Kidney epithelial cell (primary cell): ENCODE results near the gene PRICKLE4. TPM values are rescaled to one million over a fixed set of nuclear protein-coding genes. Genes with fewer than 3 reads are reported as not detected.

Source experiments
- DNase-seq: peaks from one replicate; pipeline ENCODE4 v3.0.0-alpha.2; 2010; ENCODE audit warnings: low read depth
- H3K27me3 ChIP-seq: 2 replicates; pipeline ENCODE4 v1.6.0; 2011; ENCODE audit warnings: low read length; ENCODE audit not compliant: control insufficient read depth, insufficient read depth
- H3K36me3 ChIP-seq: 2 replicates; pipeline ENCODE4 v1.5.1; 2011; ENCODE audit warnings: low read length; ENCODE audit not compliant: control insufficient read depth, insufficient read depth
- H3K4me3 ChIP-seq: 2 replicates; pipeline ENCODE4 v1.5.1; 2011; ENCODE audit warnings: low read depth, mild to moderate bottlenecking, control low read depth, low read length
- CTCF ChIP-seq: IDR thresholded peaks from 2 replicates; pipeline ENCODE4 v1.5.1; 2011; ENCODE audit warnings: mild to moderate bottlenecking, moderate library complexity, low read length, control low read depth, inconsistent platforms; ENCODE audit not compliant: insufficient read depth, poor library complexity, severe bottlenecking
- total RNA-seq: library from RNA; depleted of rRNA; stranded (reverse); fragments of >200 nt; gene quantifications from 2 replicates; pipeline ENCODE4 v1.2.3, GENCODE V29; 2015

PRICKLE4 gene
- total RNA-seq, 1 donor from 2014 or later: not detected

GRCh38 chr6:41815587-41815986 lies 35.0 kb downstream of the PRICKLE4 start:
- DNase-seq: no peak
- Histone ChIP-seq H3K4me3 (no peak overlapping the region), H3K36me3 (no peaks in the 10 kb centered on the region), H3K27me3 (no peaks in the 10 kb centered on the region)
- no peak for TF ChIP-seq CTCF

- Histone ChIP-seq H3K27me3 (no peaks in the 10 kb centered on the region), H3K36me3 (no peaks in the 10 kb centered on the region), H3K4me3 (no peak overlapping the region)
- DNase-seq: no peak
- TF ChIP-seq CTCF: no peak
Measured at GRCh38 chr6:41818271-41819054, 37.9 kb downstream of the PRICKLE4 start.

- no peak for DNase-seq
- H3K27me3 ChIP-seq: no peaks in the 10 kb centered on the region
- TF ChIP-seq CTCF: no peak
- H3K4me3 ChIP-seq: no peak overlapping the region
- no peaks in the 10 kb centered on the region for H3K36me3 ChIP-seq
Measured at GRCh38 chr6:41821266-41821665, 40.7 kb downstream of the PRICKLE4 start.

GRCh38 chr6:41822021-41822420 lies 41.4 kb downstream of the PRICKLE4 start:
- H3K27me3 ChIP-seq: no peaks in the 10 kb centered on the region
- TF ChIP-seq CTCF: no peak
- no peak overlapping the region for H3K4me3 ChIP-seq
- DNase-seq: no peak
- no peaks in the 10 kb centered on the region for H3K36me3 ChIP-seq

- no peak overlapping the region for H3K4me3 ChIP-seq
- no peak for DNase-seq
- no peak for TF ChIP-seq CTCF
- no peaks in the 10 kb centered on the region for H3K27me3 ChIP-seq
- H3K36me3 ChIP-seq: no peaks in the 10 kb centered on the region
Measured at GRCh38 chr6:41823178-41823577, 42.6 kb downstream of the PRICKLE4 start.
